ENCODE results near the gene FNBP1L. TPM values are rescaled to one million over a fixed set of nuclear protein-coding genes. Genes with fewer than 3 reads are reported as not detected.
A peak's percentile ranks its signal among the peaks of the same experiment; 100 is the strongest.
"Not testable (repeated sequence)": the region's sequence is repeated elsewhere in the genome, so short reads cannot be mapped to it uniquely, and the experiment has no call there.

Gene FNBP1L
- total RNA-seq, 3 donors from 2014 or later: 33.1 to 117 (median 63.6) TPM

DNA sequence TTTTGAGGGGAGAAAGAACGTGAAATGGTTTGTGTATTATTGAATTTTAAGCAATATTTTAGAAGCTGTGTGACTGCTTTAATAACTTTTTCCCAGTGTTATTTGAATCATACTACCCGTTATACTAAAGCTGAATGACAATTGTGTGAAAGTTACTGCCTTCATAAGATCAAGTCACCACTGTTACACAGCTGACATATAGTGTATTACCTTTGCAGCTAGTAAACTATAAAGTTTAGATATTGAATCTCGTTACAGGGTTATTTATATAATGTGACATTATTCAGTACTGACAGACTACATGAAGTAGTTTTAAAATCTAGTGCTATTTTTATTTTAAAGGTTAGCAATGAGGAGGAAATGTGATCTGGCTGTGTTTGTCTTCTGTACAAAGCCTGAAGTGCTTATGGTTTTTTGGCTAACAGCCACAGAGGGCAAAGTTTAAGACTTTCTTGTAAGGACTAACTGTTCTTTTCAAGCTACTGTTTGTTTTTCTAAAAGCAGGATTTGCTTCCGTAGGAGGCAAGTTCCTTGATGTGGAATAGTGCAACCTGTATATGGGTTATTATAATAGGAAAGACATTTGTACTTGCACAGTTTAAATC lies 106.1 kb downstream of the FNBP1L start:
- DNase-seq (ENCODE audit: low spot score in 2 of 2); H3K9me3 ChIP-seq; H3K27me3 ChIP-seq; H3K4me3 ChIP-seq; intact Hi-C loops (cut with DNase I; ENCODE audit: low total_unique reads); H3K36me3 ChIP-seq: not testable (repeated sequence)
- Histone ChIP-seq H3K4me1 (peaks cover 0 to 18% of the 10 kb centered on the region in 2 donors), H3K27ac (peak overlapping the region; percentile 25 to 62)
- TF ChIP-seq POLR2AphosphoS5 (IDR thresholded peaks at IDR 0.05): peak in 1 of 3 donors; percentile 30

DNA sequence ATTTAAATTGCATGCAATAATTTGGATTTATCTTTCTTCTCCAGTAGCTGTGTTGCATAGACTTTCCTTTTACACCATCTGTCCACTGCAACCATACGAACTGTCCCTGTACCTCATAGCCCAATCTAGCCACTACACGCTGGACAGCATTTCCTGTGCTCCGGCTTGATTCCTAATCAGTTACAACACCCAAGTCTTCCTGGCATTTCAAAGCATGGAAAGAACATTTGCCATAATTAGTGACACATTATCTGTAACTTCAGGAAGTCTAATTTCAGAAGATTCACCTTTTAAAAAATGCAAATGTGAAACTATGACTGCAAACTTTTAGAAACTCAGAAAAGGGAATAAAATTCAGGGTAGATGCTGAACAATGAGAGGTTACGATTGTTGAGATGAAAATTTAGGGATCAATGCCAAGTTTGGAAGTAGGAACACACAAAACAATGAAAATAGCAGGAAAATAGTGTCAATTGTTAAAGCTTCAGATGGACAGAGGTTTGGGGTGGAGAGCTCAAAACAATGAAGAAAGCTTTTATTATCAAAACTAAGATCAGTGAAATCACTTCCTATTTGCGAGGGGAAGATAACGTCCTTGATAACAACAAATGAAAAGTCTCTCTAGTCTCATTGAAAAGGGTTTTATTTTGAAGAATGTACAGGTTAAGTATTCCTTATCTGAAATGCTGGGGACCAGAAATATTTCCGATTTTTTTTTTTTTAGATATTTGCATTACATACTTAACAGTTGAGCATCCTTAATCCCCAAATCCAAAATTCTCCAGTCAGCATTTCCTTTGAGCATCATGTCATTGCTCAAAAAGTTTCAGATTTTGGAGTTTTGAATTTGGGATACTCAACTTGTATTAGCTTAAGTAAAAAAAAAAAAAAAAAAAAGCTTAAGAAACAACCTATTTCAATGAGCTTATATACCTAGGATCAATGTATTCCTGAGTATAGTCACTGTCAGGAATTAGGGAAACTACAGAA lies 107.3 kb downstream of the FNBP1L start:
- peaks cover 0 to 18% of the 10 kb centered on the region in 2 donors for H3K4me1 ChIP-seq
- intact Hi-C loops (cut with DNase I; ENCODE audit: low total_unique reads): no loop called here
- H3K4me3 ChIP-seq: no peak overlapping the region
- DNase-seq (ENCODE audit: low spot score in 2 of 2): no peak
- peak overlapping the region; percentile 17 to 20 for H3K27ac ChIP-seq
- no peaks in the 10 kb centered on the region for H3K27me3 ChIP-seq
- H3K36me3 ChIP-seq: no peaks in the 10 kb centered on the region
- H3K9me3 ChIP-seq: no peaks in the 10 kb centered on the region
- TF ChIP-seq, protein P1, sequence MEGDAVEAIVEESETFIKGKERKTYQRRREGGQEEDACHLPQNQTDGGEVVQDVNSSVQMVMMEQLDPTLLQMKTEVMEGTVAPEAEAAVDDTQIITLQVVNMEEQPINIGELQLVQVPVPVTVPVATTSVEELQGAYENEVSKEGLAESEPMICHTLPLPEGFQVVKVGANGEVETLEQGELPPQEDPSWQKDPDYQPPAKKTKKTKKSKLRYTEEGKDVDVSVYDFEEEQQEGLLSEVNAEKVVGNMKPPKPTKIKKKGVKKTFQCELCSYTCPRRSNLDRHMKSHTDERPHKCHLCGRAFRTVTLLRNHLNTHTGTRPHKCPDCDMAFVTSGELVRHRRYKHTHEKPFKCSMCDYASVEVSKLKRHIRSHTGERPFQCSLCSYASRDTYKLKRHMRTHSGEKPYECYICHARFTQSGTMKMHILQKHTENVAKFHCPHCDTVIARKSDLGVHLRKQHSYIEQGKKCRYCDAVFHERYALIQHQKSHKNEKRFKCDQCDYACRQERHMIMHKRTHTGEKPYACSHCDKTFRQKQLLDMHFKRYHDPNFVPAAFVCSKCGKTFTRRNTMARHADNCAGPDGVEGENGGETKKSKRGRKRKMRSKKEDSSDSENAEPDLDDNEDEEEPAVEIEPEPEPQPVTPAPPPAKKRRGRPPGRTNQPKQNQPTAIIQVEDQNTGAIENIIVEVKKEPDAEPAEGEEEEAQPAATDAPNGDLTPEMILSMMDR (IDR thresholded peaks at IDR 0.05): no peak
- TF ChIP-seq POLR2A (IDR thresholded peaks at IDR 0.05) (no peak), POLR2AphosphoS5 (IDR thresholded peaks at IDR 0.05) (peak in 2 of 3 donors; percentile 19 to 50)

DNA sequence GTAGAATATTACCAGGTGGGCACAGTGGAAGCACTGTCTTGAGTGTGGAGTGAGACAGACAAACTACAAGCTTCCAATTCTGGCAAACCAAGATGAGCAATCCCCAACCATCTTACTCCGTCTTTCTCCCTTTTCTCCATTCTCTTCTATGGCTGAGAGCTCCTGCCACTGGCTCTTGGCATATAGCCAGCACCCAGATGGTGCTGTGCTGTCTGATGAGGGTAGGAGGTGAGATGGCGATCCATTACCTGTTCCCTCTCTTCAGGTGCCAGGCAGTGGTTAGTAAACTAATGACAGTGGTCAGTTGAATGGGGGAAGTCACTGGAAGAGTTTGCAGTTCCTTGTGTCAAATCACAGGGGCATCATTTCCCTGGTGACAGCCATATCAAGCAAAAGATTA lies 108.4 kb downstream of the FNBP1L start:
- no peak for DNase-seq (ENCODE audit: low spot score in 2 of 2)
- H3K27me3 ChIP-seq: no peaks in the 10 kb centered on the region
- no peaks in the 10 kb centered on the region for H3K9me3 ChIP-seq
- peaks cover 0 to 18% of the 10 kb centered on the region in 2 donors for H3K4me1 ChIP-seq
- no peak for TF ChIP-seq POLR2AphosphoS5 (IDR thresholded peaks at IDR 0.05)
- TF ChIP-seq, protein P1 (IDR thresholded peaks at IDR 0.05): no peak
- TF ChIP-seq POLR2A (IDR thresholded peaks at IDR 0.05): no peak
- H3K4me3 ChIP-seq: no peak overlapping the region
- intact Hi-C loops (cut with DNase I; ENCODE audit: low total_unique reads): no loop called here
- no peaks in the 10 kb centered on the region for H3K36me3 ChIP-seq
- peak overlapping the region; percentile 17 to 69 for H3K27ac ChIP-seq

DNA sequence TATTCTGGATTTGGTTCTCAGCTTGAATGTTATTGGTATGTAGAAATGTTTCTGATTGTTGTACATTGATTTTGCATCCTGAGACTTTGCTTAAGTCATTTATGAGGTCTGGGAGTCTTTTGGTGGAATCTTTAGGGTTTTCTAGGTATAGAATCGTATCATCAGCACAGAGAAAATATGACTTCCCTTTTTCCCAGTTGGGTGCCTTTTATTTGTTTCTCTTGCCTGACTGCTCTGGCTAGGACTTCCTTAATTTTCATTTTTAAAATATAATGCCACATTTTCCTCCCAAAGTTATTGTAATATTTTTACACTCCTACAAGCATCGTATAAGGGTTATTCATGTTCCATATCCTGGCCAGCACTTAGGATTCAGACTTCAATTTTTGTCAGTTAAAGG lies 111.1 kb downstream of the FNBP1L start:
- Histone ChIP-seq H3K4me1 (peaks cover 0 to 13% of the 10 kb centered on the region in 2 donors), H3K27me3 (no peaks in the 10 kb centered on the region), H3K9me3 (no peaks in the 10 kb centered on the region), H3K27ac (no peak overlapping the region), H3K4me3 (no peak overlapping the region), H3K36me3 (no peaks in the 10 kb centered on the region)
- intact Hi-C loops (cut with DNase I; ENCODE audit: low total_unique reads): no loop called here
- DNase-seq (ENCODE audit: low spot score in 2 of 2): no peak
- no peak for TF ChIP-seq POLR2AphosphoS5 (IDR thresholded peaks at IDR 0.05)

DNA sequence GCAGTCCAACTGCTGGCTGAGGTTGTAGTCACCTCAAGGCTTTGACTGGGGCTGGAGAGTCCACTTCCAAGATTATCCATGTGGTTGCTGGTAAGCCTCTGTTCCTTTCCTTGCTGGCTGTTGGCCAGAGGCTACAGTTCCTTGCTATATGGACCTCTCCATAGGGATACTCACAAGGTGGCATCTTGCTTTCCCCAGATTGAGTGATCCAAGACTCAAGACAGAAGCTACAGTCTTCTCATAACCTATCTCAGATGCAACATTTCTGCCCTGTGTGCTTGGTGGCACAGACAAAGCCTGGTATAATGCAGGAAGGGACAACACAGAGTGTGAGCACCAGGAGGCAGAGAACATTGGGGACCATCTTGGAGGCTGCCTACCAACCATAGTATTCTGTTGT lies 111.8 kb downstream of the FNBP1L start:
- Histone ChIP-seq H3K27me3 (no peaks in the 10 kb centered on the region), H3K4me1 (peaks cover 0 to 6% of the 10 kb centered on the region in 2 donors), H3K36me3 (no peaks in the 10 kb centered on the region), H3K9me3 (no peaks in the 10 kb centered on the region), H3K4me3 (no peak overlapping the region), H3K27ac (peak overlapping the region in 1 of 2 donors; percentile 11)
- TF ChIP-seq POLR2AphosphoS5 (IDR thresholded peaks at IDR 0.05) (no peak), POLR2A (IDR thresholded peaks at IDR 0.05) (no peak)
- TF ChIP-seq, protein P1 (IDR thresholded peaks at IDR 0.05): no peak
- no peak for DNase-seq (ENCODE audit: low spot score in 2 of 2)
- intact Hi-C loops (cut with DNase I; ENCODE audit: low total_unique reads): no loop called here
